ENCODE data around the gene TRPT1.
A peak's percentile ranks its signal among the peaks of the same experiment; 100 is the strongest.

Gene TRPT1

DNA sequence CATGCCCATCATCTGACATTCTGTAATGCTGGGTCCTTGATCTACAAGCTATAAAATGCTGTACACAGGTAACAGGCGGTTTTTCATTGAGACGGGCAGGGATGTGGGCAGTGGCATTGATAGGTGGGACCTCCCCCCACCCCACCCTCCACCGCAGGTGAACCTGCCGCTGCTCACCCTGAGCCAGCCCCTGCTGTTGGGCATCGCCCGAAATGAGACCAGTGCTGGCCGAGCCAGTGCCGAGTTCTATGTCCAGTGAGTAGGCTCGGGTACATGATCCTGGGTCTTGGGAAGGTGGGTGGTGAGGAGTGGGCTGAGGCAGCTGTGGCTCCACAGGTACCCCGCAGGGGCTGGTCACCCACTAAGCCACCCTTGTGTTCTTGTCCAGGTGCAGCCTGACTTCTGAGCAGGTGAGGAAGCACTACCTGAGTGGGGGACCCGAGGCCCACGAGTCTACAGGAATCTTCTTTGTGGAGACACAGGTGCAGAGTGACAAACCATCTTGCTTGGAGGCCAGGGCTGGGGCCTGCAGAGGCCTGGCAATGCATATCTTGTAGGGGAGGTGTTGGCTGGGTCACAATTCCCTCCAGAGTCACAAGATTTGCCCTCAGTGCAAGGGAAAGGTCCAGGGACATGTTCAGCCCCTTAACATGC is 3.2 kb upstream of the TRPT1 start:
- DNase-seq = no peak

DNA sequence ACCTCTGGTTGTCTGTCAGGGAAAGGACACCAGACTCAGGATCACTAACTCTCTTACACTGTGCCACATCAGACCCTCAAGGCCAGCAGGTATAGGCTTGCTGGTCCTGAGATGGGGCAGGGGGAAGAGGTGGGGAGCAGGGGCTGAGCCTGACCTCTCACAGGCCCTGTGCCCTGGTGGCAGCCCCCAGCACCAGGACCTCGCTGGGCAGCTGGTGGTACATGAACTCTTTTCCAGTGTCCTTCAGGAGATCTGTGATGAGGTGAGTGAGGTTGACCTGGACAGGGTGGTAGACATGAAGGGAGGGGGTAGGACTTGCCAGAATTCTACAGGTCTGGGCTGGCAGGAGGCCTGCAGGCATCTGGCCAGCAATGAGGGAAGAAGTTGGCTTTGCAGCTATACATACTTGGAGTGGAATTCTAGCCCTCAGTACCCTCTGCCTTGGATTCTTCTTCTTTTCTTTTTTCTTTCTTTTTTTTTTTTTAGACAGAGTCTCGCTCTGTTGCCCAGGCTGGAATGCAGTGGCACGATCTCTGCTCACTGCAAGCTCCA is 1.5 kb upstream of the TRPT1 start:
- DNase-seq = no peak

DNA sequence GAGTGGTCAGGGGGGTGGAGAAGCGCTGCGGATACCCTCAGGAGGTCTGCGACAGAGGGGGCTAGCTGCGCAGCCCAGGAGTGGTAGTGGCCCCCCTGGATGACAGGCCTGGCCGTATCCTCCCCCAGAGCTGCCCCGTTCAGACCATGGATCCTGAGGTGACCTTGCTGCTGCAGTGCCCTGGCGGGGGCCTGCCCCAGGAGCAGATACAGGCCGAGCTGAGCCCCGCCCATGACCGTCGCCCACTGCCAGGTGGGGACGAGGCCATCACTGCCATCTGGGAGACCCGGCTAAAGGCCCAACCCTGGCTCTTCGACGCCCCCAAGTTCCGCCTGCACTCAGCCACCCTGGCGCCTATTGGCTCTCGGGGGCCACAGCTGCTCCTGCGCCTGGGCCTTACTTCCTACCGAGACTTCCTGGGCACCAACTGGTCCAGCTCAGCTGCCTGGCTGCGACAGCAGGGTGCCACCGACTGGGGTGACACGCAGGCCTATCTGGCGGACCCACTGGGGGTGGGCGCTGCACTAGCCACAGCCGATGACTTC is 593 bp upstream of the TRPT1 start:
- DNase-seq = peak; percentile 81

DNA sequence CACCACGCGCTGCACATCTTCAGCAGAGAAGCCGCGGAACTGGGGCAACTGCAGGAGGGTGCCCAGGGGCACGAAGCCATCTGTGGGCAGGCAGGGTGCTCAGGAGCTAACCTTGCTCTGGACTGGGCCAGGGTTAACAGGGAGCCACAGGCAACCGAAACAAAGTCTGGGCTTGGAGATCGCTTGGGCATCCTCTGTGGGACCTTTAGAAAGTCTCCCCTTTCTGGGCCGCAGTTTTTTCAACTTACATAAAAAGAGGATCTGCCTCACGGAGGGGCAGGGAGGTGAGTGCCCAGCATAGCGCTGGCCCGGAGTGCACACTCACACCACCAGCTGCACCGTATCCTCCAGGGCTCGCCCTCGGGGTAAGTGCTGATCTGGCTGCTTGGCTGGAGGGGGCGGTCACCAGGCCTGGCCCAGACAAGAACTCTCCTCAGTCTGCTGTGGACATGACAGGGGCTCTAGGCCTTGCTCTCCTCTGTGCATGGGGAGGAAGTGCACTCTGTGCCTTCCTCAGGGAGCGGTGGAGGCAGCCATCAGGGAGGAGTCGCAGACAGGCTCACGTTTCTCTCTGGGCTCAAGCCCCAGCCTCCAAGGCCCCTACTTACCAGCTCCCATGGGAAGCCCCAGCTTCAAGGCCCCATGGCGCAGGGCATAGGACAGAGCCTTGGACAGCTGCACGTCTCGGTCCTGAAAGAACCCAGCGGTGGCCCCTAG is 937 bp downstream of the TRPT1 start:
- no peak for DNase-seq

DNA sequence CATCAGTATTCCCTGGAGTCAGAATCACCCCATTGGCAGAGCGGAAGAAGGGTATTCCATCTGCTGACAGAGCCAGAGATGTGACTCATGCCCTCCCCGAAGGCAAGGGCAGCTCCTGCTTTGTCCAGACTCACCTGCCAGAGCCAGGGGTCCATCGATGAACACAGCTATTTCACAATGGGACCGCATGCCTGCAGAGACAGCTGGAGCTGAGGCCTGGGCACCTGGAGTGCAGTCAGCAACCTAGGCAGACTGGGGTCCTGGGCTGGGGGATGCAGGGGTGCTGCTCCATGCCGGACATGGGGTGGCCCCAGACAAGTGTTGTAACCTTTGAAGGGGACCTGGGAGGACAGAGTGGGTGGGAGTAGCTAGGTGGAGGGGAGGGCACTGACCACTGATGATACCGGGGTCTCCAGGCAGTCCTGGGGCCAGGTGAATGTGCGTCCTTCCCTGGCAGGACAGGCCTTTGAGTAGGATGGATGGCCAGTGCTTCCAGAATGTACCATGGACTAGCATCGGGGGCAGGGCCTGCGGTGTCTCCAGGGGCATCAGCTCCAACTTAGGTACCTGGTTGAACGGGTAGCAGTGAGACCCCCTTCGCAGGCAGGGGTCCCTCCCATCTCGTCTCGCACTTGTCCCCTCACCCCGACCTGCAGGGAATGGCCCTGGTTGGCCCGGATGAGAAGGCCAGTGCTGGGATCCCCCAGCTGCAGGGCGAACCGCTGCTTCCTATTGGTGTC is 1.7 kb downstream of the TRPT1 start:
- no peak for DNase-seq

DNA sequence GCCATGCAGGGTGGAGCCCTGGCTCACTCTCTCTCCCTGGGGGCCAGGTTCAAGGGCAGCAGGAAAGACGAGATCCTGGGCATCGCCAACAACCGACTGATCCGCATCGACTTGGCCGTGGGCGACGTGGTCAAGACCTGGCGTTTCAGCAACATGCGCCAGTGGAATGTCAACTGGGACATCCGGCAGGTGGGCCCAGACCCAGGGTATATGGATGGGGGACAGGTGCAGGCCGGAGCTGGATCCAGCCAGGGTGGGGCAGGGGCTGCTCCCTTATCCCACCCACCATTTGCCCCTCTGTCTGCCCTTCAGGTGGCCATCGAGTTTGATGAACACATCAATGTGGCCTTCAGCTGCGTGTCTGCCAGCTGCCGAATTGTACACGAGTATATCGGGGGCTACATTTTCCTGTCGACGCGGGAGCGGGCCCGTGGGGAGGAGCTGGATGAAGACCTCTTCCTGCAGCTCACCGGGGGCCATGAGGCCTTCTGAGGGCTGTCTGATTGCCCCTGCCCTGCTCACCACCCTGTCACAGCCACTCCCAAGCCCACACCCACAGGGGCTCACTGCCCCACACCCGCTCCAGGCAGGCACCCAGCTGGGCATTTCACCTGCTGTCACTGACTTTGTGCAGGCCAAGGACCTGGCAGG is 2.9 kb downstream of the TRPT1 start:
- DNase-seq = no peak

DNA sequence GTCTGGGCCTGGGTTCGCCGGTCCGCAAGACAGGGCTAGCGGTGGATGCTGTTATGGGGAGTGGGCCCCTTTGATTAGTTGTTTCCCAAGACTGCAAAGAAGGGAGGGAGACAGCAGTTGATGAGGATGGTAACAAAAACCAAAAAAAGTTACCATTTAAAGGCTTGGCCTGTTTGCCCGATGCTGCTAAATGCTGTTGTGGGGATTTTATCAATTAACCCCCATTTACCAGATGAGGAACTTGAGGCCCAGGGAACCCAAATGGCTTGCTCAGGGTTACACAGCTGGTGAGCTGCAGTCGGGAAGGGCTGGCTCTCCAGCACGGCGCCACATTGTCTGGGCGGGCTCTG is 3.4 kb downstream of the TRPT1 start:
- DNase-seq = no peak

DNA sequence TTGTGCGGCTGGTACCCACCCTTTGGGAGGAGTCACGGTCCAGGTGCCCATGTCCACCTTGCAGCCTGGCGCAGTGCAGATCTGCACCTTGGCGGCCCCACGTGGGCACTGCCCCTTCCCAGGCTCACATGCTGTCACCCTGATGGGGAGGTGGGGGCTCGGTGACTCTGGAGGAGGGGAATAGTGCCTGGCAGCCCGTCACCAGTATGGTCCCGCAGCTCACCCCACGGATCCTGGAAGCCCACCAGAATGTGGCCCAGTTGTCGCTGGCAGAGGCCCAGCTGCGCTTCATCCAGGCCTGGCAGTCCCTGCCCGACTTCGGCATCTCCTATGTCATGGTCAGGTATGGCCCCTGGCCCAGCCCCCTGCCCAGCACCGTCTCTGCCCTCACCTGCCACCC is 5.2 kb downstream of the TRPT1 start:
- no peak for DNase-seq

DNA sequence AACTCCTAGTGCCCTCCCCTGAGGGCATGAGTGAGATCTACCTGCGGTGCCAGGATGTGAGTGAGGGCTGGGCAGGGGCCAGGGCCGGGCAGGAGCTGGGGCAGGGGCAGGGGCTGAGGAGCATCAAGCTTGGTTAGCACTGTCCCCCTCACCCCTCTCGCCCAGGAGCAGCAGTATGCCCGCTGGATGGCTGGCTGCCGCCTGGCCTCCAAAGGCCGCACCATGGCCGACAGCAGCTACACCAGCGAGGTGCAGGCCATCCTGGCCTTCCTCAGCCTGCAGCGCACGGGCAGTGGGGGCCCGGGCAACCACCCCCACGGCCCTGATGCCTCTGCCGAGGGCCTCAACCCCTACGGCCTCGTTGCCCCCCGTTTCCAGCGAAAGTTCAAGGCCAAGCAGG is 5.7 kb downstream of the TRPT1 start:
- DNase-seq = no peak

DNA sequence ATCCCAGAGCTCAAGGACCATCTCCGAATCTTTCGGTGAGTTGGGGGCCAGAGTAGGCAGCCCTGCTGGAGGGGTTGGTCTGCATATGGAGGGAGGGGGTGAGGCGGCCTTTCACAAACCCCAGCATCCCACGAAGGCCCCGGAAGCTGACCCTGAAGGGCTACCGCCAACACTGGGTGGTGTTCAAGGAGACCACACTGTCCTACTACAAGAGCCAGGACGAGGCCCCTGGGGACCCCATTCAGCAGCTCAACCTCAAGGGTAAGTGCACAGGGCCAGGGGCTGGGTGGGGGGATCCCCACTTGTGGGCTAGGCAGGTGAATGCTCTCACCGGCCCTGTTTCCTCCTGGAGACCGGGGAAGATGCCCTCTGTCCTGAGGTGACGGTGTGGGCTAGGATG is 6.2 kb downstream of the TRPT1 start:
- DNase-seq = no peak

DNA sequence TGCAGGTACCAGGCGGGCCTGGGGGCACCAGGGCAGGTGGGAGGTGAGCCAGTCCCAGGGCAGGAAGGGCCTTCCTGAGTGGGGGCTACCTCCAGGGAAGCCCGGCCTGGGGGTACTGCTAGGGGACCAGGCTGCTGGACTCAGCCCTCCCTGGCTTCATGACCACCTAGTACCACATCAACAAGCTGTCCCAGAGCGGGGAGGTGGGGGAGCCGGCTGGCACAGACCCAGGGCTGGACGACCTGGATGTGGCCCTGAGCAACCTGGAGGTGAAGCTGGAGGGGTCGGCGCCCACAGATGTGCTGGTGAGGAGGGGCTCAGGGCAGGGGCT is 6.7 kb downstream of the TRPT1 start:
- DNase-seq = no peak

DNA sequence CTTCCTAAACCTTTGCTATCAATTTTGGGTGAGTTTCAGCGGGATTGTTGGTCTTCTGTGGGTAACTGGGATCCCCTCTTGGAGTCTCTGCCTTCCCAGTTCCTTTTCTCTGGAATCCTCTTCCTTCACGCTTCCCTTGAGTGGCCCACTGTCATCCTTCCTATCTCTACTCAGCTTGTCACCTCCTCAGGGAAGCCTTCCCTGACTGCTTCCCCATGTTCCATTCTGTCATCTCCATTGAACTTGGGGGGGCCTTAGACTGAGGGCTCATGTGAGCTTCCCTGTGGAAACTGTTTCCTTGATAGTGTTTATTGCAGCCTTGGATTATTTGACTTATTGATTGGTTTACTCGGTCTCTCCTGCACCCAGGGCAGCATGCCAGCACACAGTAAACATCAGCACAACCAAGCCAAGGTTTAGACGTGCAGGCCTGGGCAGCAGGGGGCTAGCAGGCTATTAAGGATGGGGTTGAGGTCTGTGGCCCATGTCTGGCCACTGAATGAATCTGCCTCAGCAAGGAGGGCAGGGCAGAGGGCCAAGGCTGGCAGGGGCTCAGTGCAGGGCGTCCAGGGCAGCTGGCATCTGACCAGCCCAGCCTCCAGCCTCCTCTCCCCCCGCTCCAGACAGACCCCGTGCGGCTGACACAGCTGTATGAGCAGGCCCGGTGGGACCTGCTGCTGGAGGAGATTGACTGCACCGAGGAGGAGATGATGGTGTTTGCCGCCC is 7.2 kb downstream of the TRPT1 start:
- DNase-seq = no peak

DNA sequence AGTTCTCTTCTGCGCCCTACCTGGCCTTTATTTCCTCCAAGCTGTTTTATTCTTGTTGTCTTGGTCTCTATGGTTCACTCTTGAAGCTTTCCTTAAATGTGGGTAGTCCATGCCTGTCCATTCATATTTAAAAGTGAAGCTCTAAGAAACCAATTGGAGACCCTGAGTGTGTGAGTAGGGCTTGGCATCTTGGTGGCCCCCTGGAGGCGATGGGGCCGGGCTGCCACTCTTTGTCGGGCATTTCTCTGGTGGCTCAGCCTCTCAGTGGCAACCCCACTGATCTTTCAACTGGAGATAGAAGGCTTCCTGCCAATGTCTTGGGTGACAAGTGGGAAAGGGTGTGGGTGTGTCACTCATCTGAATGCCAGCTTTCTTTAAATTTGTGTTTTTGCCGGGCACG is 9.1 kb downstream of the TRPT1 start:
- no peak for DNase-seq

DNA sequence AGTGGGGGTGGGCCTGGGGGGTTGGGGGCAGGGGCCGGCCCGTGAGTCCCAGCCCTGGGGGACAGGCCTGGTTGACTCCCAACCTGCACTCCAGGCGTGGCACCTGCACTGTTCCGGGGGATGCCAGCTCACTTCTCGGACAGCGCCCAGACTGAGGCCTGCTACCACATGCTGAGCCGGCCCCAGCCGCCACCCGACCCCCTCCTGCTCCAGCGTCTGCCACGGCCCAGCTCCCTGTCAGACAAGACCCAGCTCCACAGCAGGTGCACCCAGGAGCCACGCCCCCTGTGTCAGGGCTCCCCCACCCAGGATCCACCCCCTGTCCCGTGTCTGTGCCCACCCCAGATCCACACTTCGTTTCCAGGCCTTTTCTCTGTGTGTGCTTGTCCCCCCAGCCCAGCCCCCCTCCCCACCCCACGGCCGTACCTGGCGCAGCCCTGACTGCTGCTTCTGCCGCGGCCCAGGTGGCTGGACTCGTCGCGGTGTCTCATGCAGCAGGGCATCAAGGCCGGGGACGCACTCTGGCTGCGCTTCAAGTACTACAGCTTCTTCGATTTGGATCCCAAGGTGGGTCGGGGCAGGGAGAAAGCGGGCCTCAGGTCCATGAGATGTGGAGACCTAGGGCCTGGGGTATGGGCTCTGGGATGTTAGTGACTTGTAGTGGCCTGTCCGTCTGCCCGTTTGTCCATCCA is 14.7 kb downstream of the TRPT1 start:
- DNase-seq = no peak

DNA sequence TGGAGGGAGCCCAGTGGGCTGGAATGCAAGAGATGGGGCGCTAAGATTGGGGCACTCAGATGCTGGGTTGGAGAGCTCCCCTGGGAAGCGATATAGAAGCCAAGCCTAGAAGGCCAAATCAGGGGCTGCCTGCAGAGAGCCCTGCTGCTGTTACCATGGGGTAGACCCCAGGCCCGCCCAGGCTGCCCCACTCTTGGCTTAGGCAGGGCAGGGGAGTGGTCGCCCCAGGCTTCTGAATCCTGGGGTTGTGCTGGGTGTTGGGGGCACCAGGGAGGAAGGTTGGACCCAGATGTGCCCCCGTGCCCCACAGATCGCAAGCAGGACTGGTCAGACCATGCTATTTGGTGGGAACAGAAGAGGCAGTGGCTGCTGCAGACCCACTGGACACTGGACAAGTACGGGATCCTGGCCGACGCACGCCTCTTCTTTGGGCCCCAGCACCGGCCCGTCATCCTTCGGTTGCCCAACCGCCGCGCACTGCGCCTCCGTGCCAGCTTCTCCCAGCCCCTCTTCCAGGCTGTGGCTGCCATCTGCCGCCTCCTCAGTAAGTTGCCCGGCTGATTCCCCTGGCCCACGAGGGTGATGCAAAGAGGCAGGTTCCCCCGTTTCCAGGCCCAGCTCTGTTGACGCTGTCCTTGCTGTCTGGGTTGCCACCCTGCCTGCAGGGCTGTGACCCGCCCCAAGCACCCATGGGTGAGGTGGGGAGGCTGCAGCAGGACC is 15.5 kb downstream of the TRPT1 start:
- no peak for DNase-seq

DNA sequence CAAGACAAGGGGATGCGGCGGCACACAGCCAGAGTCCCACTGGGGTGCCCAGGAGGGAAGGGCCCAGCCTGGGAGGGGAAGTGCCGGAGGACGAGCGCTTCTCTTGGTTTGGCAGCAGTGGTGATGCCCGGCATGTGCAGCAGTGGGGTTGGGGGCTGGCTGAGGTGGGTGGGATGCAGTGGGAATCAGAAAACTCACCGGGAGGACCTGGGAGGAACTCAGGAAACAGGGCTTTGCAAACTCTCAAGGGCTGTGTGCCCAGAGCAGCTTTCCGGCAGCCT is 16.5 kb downstream of the TRPT1 start:
- DNase-seq = no peak

DNA sequence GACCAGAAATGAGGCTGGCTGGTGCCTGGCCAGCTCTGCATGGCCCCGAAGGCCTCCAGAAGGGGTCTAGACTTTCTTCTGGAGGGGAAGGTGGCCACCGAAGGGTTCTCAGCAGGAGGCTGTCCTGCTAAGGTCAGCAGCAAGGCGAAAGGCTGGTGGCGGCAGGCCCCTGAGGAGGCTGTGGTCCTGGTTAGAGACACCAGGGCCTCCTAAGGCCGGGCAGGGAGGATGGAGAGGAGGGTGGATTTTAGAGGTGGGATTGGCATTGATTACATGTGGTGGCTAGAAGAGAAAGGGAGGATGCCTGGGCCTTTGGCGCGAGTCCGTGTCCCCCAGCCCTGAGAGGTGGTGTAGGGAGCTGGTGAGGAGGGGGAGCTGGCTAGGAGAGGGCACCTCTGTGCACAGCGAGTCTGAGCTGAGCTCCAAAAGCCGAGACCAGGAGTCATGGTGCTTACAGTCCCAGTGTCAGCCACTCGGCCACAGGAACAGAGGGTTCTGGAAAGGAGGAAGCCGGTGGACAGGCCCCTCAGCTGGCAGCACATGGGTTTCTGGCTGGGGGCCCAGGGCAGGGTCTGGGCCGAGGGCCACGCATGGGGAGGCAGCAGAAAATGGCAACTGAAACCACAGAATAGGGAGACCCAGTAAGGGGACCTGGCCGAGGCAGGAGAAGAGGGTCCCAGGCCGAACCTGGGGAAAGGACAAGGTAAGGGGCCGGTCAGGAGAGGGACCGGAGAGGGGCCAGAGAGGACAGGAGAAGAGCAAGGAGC is 17.0 kb downstream of the TRPT1 start:
- no peak for DNase-seq

DNA sequence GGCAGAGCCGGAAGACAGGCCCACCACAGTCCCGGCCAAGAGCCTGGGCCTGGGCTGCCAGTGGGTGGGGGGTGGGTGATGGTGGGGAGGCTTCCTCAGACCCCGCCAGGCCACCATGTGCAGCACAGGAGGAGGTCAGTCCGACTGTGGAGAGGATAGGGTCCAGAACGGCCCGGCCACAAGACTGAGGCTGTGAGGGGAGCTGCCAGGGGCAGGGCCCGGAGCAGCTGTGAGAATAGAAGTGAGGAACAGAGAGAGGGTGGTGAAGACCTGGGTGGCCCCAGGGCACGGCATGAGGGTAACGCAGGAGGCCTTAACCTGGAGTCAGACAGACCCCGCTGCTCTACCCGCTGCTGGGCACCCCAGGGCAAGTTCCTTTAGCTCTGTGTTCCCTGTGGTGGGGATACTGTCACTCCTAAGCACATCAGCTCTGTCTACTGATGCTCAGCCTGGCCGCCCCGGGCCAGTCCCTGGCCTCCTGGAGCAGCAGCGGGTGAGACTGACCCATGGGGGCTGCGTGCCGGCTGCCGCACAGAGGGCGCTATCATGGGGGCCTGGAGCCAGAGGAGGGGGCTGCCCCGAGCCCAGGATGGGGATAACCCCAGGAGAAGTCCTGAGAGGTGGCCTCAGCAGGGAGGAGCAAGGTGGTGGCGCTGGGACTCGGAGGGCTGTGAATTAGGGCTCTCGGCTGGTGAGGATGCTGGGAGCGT is 17.7 kb downstream of the TRPT1 start:
- no peak for DNase-seq

DNA sequence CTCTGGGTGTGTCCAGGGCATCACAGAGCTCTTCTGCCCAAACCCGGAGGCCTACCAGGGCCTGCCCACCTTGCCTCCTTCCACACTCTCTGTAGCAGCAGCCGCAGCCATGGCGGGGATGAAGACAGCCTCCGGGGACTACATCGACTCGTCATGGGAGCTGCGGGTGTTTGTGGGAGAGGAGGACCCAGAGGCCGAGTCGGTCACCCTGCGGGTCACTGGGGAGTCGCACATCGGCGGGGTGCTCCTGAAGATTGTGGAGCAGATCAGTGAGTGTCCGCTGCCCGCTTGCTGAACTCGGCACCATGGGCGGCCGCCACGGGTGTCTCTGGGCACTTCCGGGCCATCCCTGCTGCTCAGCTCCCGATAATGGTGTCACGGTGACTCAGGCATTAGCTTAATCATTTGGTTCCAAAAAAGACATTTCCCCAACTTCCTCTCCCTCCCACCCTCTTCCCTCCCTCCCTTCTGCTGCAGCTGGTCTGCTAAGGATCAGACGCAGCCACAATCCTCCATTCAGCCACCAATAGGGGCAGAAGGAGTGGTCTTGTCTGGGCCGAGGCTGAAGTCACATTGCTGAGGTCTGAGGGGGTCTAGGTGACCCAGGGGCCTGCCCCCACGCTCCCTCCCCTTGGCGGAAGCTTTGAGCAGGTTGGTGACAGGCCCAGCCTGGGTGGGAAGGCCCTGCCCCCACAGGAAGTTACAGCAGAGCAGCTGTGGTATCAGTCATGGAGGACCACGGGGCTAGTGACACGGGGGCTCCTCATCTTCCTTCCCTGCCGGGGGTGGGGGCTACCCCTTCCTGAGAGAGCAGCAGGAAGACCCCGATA is 18.5 kb downstream of the TRPT1 start:
- no peak for DNase-seq

Data from NCI-H1105 treated with DMSO at 0.1 percent for 48 hours (cell line).